GM23338 (cell line): Measurements from ENCODE around the gene UBXN7.

Source experiments
- CREB1 ChIP-seq: fragments of 250-450 bp; sonication (Bioruptor Pico); IDR thresholded peaks from 2 replicates; pipeline ENCODE4 v1.5.0; 2020; ENCODE audit warnings: low read depth, mild to moderate bottlenecking, moderate library complexity
- CTCF ChIP-seq, 2 experiments: fragments of 200-600 bp in 1 of 2; sonication (generic) in 1 of 2; conservative IDR thresholded peaks; 2 replicates each; pipeline versions ENCODE4 v1.5.1 to v1.6.1; 2016 to 2017; ENCODE audit warnings: antibody characterized with exemption in 2 of 2, low read depth in 2 of 2, mild to moderate bottlenecking in 2 of 2, moderate library complexity in 1 of 2
- EZH2 ChIP-seq: fragments of 200-600 bp; sonication (generic); IDR thresholded peaks from one replicate; pipeline ENCODE4 v1.8.0; 2017; ENCODE audit warnings: antibody characterized with exemption, mild to moderate bottlenecking, low read depth; ENCODE audit not compliant: unreplicated experiment
- EZH2phosphoT487 ChIP-seq: fragments of 200-600 bp; sonication (generic); IDR thresholded peaks from one replicate; pipeline ENCODE4 v1.8.1; 2018; ENCODE audit warnings: antibody characterized with exemption; ENCODE audit not compliant: unreplicated experiment
- JUNB ChIP-seq: IDR thresholded peaks from one replicate; pipeline ENCODE4 v1.6.1; 2016; ENCODE audit warnings: antibody characterized with exemption; ENCODE audit not compliant: unreplicated experiment
- POLR2AphosphoS5 ChIP-seq: IDR thresholded peaks from 2 replicates; pipeline ENCODE4 v1.6.1; 2016; ENCODE audit warnings: antibody characterized with exemption, low read depth
- REST ChIP-seq: IDR thresholded peaks from one replicate; pipeline ENCODE4 v1.6.1; 2018; ENCODE audit warnings: antibody characterized with exemption; ENCODE audit not compliant: unreplicated experiment
- ZNF114 ChIP-seq: fragments of 250-450 bp; sonication (Bioruptor Pico); IDR thresholded peaks from 2 replicates; pipeline ENCODE4 v1.5.0; 2020; ENCODE audit warnings: mild to moderate bottlenecking, moderate library complexity
- ZNF331 ChIP-seq: fragments of 250-450 bp; sonication (Bioruptor Pico); IDR thresholded peaks from 2 replicates; pipeline ENCODE4 v1.5.0; 2020; ENCODE audit warnings: low read depth, mild to moderate bottlenecking, moderate library complexity
- ZNF462 ChIP-seq: fragments of 250-450 bp; sonication (Bioruptor Pico); IDR thresholded peaks from 2 replicates; pipeline ENCODE4 v1.5.0; 2020; ENCODE audit warnings: mild to moderate bottlenecking, moderate library complexity

GRCh38 chr3:196400331-196400730 is 31.9 kb downstream of the UBXN7 start:
- TF ChIP-seq EZH2, result no peak
- no peak for TF ChIP-seq ZNF462
- no peak for TF ChIP-seq REST
- no peak for TF ChIP-seq CREB1 (CRISPR knock-in tag)
- TF ChIP-seq CTCF (conservative IDR thresholded peaks at IDR 0.05; ENCODE audit: low read depth in 2 of 2), result no peak
- no peak for TF ChIP-seq POLR2AphosphoS5
- no peak for TF ChIP-seq ZNF331 (CRISPR knock-in tag)
- no peak for TF ChIP-seq ZNF114 (CRISPR knock-in tag)
- TF ChIP-seq EZH2phosphoT487, result no peak
- TF ChIP-seq JUNB, result no peak
